Measurements from ENCODE around the gene CAMSAP1.

The CAMSAP1 gene

GRCh38 chr9:135905380-135906258, 1.7 kb downstream of the CAMSAP1 start:
- TF ChIP-seq ZNF565 (CRISPR knock-in tag; conservative IDR thresholded peaks at IDR 0.05; ENCODE audit: low read depth) (no peak), SNAI2 (CRISPR knock-in tag; IDR thresholded peaks at IDR 0.05) (no peak), ISL1 (CRISPR knock-in tag; IDR thresholded peaks at IDR 0.05) (no peak), TOX (CRISPR knock-in tag; IDR thresholded peaks at IDR 0.05; ENCODE audit: borderline replicate concordance) (no peak), RARB (CRISPR knock-in tag; IDR thresholded peaks at IDR 0.05) (no peak)
- ATAC-seq = peak; percentile 58

GRCh38 chr9:135903786-135904520, 3.4 kb downstream of the CAMSAP1 start:
- TF ChIP-seq OSR1 (CRISPR knock-in tag; IDR thresholded peaks at IDR 0.05) (no peak), ESRRG (CRISPR knock-in tag; IDR thresholded peaks at IDR 0.05) (no peak), TOX (CRISPR knock-in tag; IDR thresholded peaks at IDR 0.05; ENCODE audit: borderline replicate concordance) (no peak), BACH2 (CRISPR knock-in tag; IDR thresholded peaks at IDR 0.05; ENCODE audit: borderline replicate concordance) (no peak), ZNF565 (CRISPR knock-in tag; conservative IDR thresholded peaks at IDR 0.05; ENCODE audit: low read depth) (no peak), ZC3H10 (CRISPR knock-in tag; IDR thresholded peaks at IDR 0.05) (no peak), ARNTL (CRISPR knock-in tag; IDR thresholded peaks at IDR 0.05; ENCODE audit: borderline replicate concordance, low read depth) (no peak), CREB5 (CRISPR knock-in tag; IDR thresholded peaks at IDR 0.05; ENCODE audit: low read depth) (no peak), GLIS3 (CRISPR knock-in tag; IDR thresholded peaks at IDR 0.05) (no peak), CSDC2 (CRISPR knock-in tag; IDR thresholded peaks at IDR 0.05) (no peak), ZNF8 (CRISPR knock-in tag; IDR thresholded peaks at IDR 0.05) (no peak), ZFP30 (CRISPR knock-in tag; IDR thresholded peaks at IDR 0.05) (no peak), ZFP3 (CRISPR knock-in tag; IDR thresholded peaks at IDR 0.05) (no peak), RARB (CRISPR knock-in tag; IDR thresholded peaks at IDR 0.05) (no peak), CSRNP3 (CRISPR knock-in tag; IDR thresholded peaks at IDR 0.05) (no peak), TCF4 (CRISPR knock-in tag; IDR thresholded peaks at IDR 0.05; ENCODE audit: borderline replicate concordance) (no peak), SNAI2 (CRISPR knock-in tag; IDR thresholded peaks at IDR 0.05) (no peak)
- no peak for ATAC-seq

GRCh38 chr9:135903358-135903656, 4.0 kb downstream of the CAMSAP1 start:
- TF ChIP-seq TCF4 (CRISPR knock-in tag; IDR thresholded peaks at IDR 0.05; ENCODE audit: borderline replicate concordance) = no peak
- no peak for TF ChIP-seq ZFP3 (CRISPR knock-in tag; IDR thresholded peaks at IDR 0.05)
- TF ChIP-seq TSHZ2 (CRISPR knock-in tag; IDR thresholded peaks at IDR 0.05) = no peak
- no peak for TF ChIP-seq RARB (CRISPR knock-in tag; IDR thresholded peaks at IDR 0.05)
- no peak for TF ChIP-seq CSRNP3 (CRISPR knock-in tag; IDR thresholded peaks at IDR 0.05)
- TF ChIP-seq OSR1 (CRISPR knock-in tag; IDR thresholded peaks at IDR 0.05) = no peak
- TF ChIP-seq CSDC2 (CRISPR knock-in tag; IDR thresholded peaks at IDR 0.05) = no peak
- TF ChIP-seq ZNF70 (CRISPR knock-in tag; IDR thresholded peaks at IDR 0.05) = no peak
- no peak for TF ChIP-seq ZFP30 (CRISPR knock-in tag; IDR thresholded peaks at IDR 0.05)
- no peak for TF ChIP-seq ZNF565 (CRISPR knock-in tag; conservative IDR thresholded peaks at IDR 0.05; ENCODE audit: low read depth)
- TF ChIP-seq GLIS3 (CRISPR knock-in tag; IDR thresholded peaks at IDR 0.05) = no peak
- TF ChIP-seq ZC3H10 (CRISPR knock-in tag; IDR thresholded peaks at IDR 0.05) = no peak
- no peak for TF ChIP-seq ARNTL (CRISPR knock-in tag; IDR thresholded peaks at IDR 0.05; ENCODE audit: borderline replicate concordance, low read depth)
- TF ChIP-seq BACH2 (CRISPR knock-in tag; IDR thresholded peaks at IDR 0.05; ENCODE audit: borderline replicate concordance) = no peak
- TF ChIP-seq ZNF8 (CRISPR knock-in tag; IDR thresholded peaks at IDR 0.05) = no peak
- TF ChIP-seq TOX (CRISPR knock-in tag; IDR thresholded peaks at IDR 0.05; ENCODE audit: borderline replicate concordance) = no peak
- no peak for TF ChIP-seq PATZ1 (CRISPR knock-in tag; IDR thresholded peaks at IDR 0.05; ENCODE audit: borderline replicate concordance)
- no peak for TF ChIP-seq POU6F1 (CRISPR knock-in tag; IDR thresholded peaks at IDR 0.05; ENCODE audit: borderline replicate concordance, low read depth)
- no peak for ATAC-seq

All from SK-N-SH treated with all-trans-retinoic acid at 6 μM for 48 hours (cell line).